ENCODE results near the gene TMEM52B.
"Not testable (repeated sequence)": the region's sequence is repeated elsewhere in the genome, so short reads cannot be mapped to it uniquely, and the experiment has no call there.

GRCh38 chr12:10225426-10225825, 46.6 kb downstream of the TMEM52B start:
- TF ChIP-seq ELF4 (IDR thresholded peaks at IDR 0.05); SP1 (IDR thresholded peaks at IDR 0.05); FOXA1 (IDR thresholded peaks at IDR 0.05); BHLHE40 (IDR thresholded peaks at IDR 0.05; ENCODE audit: borderline replicate concordance); FOXK2 (IDR thresholded peaks at IDR 0.05); SUZ12 (IDR thresholded peaks at IDR 0.05); HDGF (IDR thresholded peaks at IDR 0.05; ENCODE audit: borderline replicate concordance): not testable (repeated sequence)

All from HEK293T (cell line).